GM12878 (cell line): ENCODE results near the gene DYNC1LI1. TPM values are rescaled to one million over a fixed set of nuclear protein-coding genes. Genes with fewer than 3 reads are reported as not detected.

ENCODE experiments used
- ATAC-seq: fragments of 200-7000 bp; cut with Tn5 transposase; 3 replicates; pipeline ENCODE4 v1.9.1; 2020; ENCODE audit warnings: mild to moderate bottlenecking, moderate library complexity
- BruUV-seq: library from RNA; stranded (reverse); fragments of 400-500 nt; replicated peaks from 2 replicates; lab custom pipeline; 2021; lab: Mats Ljungman, UMichigan
- CTCF ChIA-PET: fragments of 300-600 bp; sonication (Branson Sonifier 250); formaldehyde crosslinking; extraction: SDS; loops from one replicate; lab custom pipeline; 2021; ENCODE audit warnings: inconsistent platforms; lab: Yijun Ruan, JAX
- POLR2A ChIA-PET: fragments of 350-600 bp; formaldehyde crosslinking; extraction: SDS; loops from one replicate; lab custom pipeline; 2021; ENCODE audit warnings: inconsistent platforms; lab: Charles Lee
- RAD21 ChIA-PET: fragments of 300-600 bp; sonication (Branson Sonifier 250); formaldehyde crosslinking; loops from one replicate; lab custom pipeline; 2023; ENCODE audit warnings: antibody characterized with exemption; ENCODE audit not compliant: unreplicated experiment; lab: Charles Lee
- SMC1A ChIA-PET: fragments of 300-600 bp; sonication (Branson Sonifier 250); formaldehyde crosslinking; loops from one replicate; lab custom pipeline; 2023; ENCODE audit not compliant: unreplicated experiment, uncharacterized antibody; lab: Charles Lee
- DNase-seq: peaks from one replicate; pipeline ENCODE4 v3.0.0-alpha.2; 2011; ENCODE audit warnings: low read depth, low spot score
- FAIRE-seq: peaks from 3 replicates; lab custom pipeline; 2011; peaks lifted over from hg19 to GRCh38; lab: Jason Lieb, UNC
- H2AFZ ChIP-seq: 2 replicates; pipeline ENCODE4 v1.6.0; 2011; ENCODE audit warnings: low read depth, low read length, control low read depth; ENCODE audit not compliant: control insufficient read depth
- H3K27ac ChIP-seq: 2 replicates; pipeline ENCODE4 v1.5.1; 2011; ENCODE audit warnings: control low read depth; ENCODE audit not compliant: control insufficient read depth, insufficient read depth
- H3K27me3 ChIP-seq, 2 experiments: replicated peaks in 1 of 2; 2 replicates each; pipeline versions ENCODE4 v1.6.0 to v1.6.1; 2011; ENCODE audit warnings: low read length in 1 of 2; ENCODE audit not compliant: control insufficient read depth in 2 of 2, insufficient read depth in 2 of 2
- H3K36me3 ChIP-seq, 2 experiments: 2 replicates each; pipeline ENCODE4 v1.5.1; 2011; ENCODE audit warnings: low read length in 1 of 2; ENCODE audit not compliant: control insufficient read depth in 2 of 2, insufficient read depth in 2 of 2
- H3K4me1 ChIP-seq: 2 replicates; pipeline ENCODE4 v1.6.1; 2011; ENCODE audit warnings: mild to moderate bottlenecking, low read length, moderate library complexity, mixed read lengths; ENCODE audit not compliant: control insufficient read depth, insufficient read depth
- H3K4me2 ChIP-seq: 2 replicates; pipeline ENCODE4 v1.6.0; 2011; ENCODE audit warnings: control low read depth; ENCODE audit not compliant: control insufficient read depth, insufficient read depth
- H3K4me3 ChIP-seq: fragments of 200-600 bp; sonication (generic); 2 replicates; pipeline ENCODE4 v1.5.1; 2016
- H3K79me2 ChIP-seq: 2 replicates; pipeline ENCODE4 v1.6.0; 2011; ENCODE audit warnings: low read length; ENCODE audit not compliant: control insufficient read depth, insufficient read depth
- H3K9ac ChIP-seq: 2 replicates; pipeline ENCODE4 v1.8.0; 2011; ENCODE audit warnings: low read length, control low read depth, mixed read lengths; ENCODE audit not compliant: control insufficient read depth, insufficient read depth
- H3K9me3 ChIP-seq: replicated peaks from 3 replicates; pipeline ENCODE4 v1.5.1; 2011; ENCODE audit warnings: mild to moderate bottlenecking, low read length; ENCODE audit not compliant: control insufficient read depth, insufficient read depth
- H4K20me1 ChIP-seq: 2 replicates; pipeline ENCODE4 v1.6.0; 2011; ENCODE audit not compliant: control insufficient read depth, insufficient read depth
- ETV6 ChIP-seq, 2 experiments: fragments of 450-650 bp in 1 of 2; IDR thresholded peaks in 1 of 2; conservative IDR thresholded peaks in 1 of 2; 2 replicates each; pipeline ENCODE4 v1.6.1; 2014; ENCODE audit warnings: antibody characterized with exemption in 1 of 2, borderline replicate concordance in 1 of 2, low read depth in 1 of 2, mild to moderate bottlenecking in 1 of 2, moderate library complexity in 1 of 2
- HDGF ChIP-seq: fragments of 450-650 bp; IDR thresholded peaks from 2 replicates; pipeline ENCODE4 v1.6.1; 2016; ENCODE audit warnings: antibody characterized with exemption
- IKZF2 ChIP-seq, 2 experiments: fragments of 450-650 bp; IDR thresholded peaks; 2 replicates each; pipeline ENCODE4 v1.6.1; 2017; ENCODE audit warnings: mild to moderate bottlenecking in 2 of 2, moderate library complexity in 2 of 2
- JUNB ChIP-seq: IDR thresholded peaks from 2 replicates; pipeline ENCODE4 v1.6.1; 2016; ENCODE audit warnings: antibody characterized with exemption, mild to moderate bottlenecking
- MEF2A ChIP-seq: IDR thresholded peaks from 2 replicates; pipeline ENCODE4 v1.6.1; 2011; ENCODE audit warnings: low read depth, mild to moderate bottlenecking, low read length, moderate library complexity; ENCODE audit not compliant: insufficient read depth
- MYB ChIP-seq: fragments of 150-350 bp; IDR thresholded peaks from 2 replicates; pipeline ENCODE4 v1.6.1; 2014; ENCODE audit warnings: mild to moderate bottlenecking, low read depth, low read length, borderline replicate concordance
- NBN ChIP-seq: fragments of 450-650 bp; IDR thresholded peaks from 2 replicates; pipeline ENCODE4 v1.6.1; 2016
- SMAD1 ChIP-seq: fragments of 450-650 bp; IDR thresholded peaks from 2 replicates; pipeline ENCODE4 v1.6.1; 2018; ENCODE audit warnings: mild to moderate bottlenecking, low read depth; ENCODE audit not compliant: partially characterized antibody
- SPI1 ChIP-seq: IDR thresholded peaks from 2 replicates; pipeline ENCODE4 v1.6.1; 2011; ENCODE audit warnings: low read depth, mild to moderate bottlenecking, low read length, moderate library complexity, borderline replicate concordance; ENCODE audit not compliant: insufficient read depth
- ZZZ3 ChIP-seq: IDR thresholded peaks from 2 replicates; pipeline ENCODE4 v1.6.1; 2011; ENCODE audit warnings: low read depth; ENCODE audit not compliant: control insufficient read depth, insufficient read length
- in situ Hi-C: fragments of 300-500 bp; cut with MboI; formaldehyde crosslinking; loops from 9 replicates; pipeline ENCODE4 v1.14.3; 2018; ENCODE audit warnings: mixed read lengths
- intact Hi-C: fragments of 100-400 bp; cut with micrococcal nuclease; formaldehyde crosslinking; loops from one replicate; pipeline ENCODE4 v1.14.2; 2022; ENCODE audit not compliant: unreplicated experiment
- polyA plus RNA-seq, 11 experiments: library from polyadenylated mRNA; depleted of rRNA in 4 of 11; unstranded in 6 of 11; stranded (reverse) in 5 of 11; fragments of >200 nt; fragmentation: Nextera tagmentation in 4 of 11; fragmentation: Illumina TruSeq in 1 of 11; extraction: Ambion mirVana in 4 of 11; extraction: Trizol in 1 of 11; gene quantifications; 1 replicate in 1 of 11; 2 replicates in 10 of 11; pipeline versions ENCODE4 v1.2.1 to v1.2.3, GENCODE V29; 2011 to 2016; ENCODE audit warnings: inconsistent platforms in 2 of 11, missing spikeins in 2 of 11, low read depth in 1 of 11
- total RNA-seq, 4 experiments: library from RNA; depleted of rRNA in 3 of 4; stranded (reverse); fragments of >200 nt in 3 of 4; fragmentation: Illumina TruSeq in 1 of 4; extraction: Trizol in 1 of 4; gene quantifications; 2 replicates each; pipeline versions ENCODE4 v1.2.1 to v1.2.3, GENCODE V29; 2013 to 2021
- TF ChIP-seq, protein P1 (sequence below): fragments of 450-650 bp; IDR thresholded peaks from 2 replicates; pipeline ENCODE4 v1.6.1; 2018; ENCODE audit warnings: mild to moderate bottlenecking, low read depth, moderate library complexity; ENCODE audit not compliant: partially characterized antibody
- TF ChIP-seq, protein P2 (sequence below): IDR thresholded peaks from 2 replicates; pipeline ENCODE4 v1.6.1; 2012; ENCODE audit warnings: low read depth, low read length, improper control_type of control experiment
- TF ChIP-seq, protein P3 (sequence below): fragments of 450-650 bp; IDR thresholded peaks from 2 replicates; pipeline ENCODE4 v1.6.1; 2016; ENCODE audit warnings: mild to moderate bottlenecking
- TF ChIP-seq, protein P4 (sequence below): fragments of 450-650 bp; IDR thresholded peaks from 2 replicates; pipeline ENCODE4 v1.6.1; 2016; ENCODE audit warnings: mild to moderate bottlenecking, moderate library complexity, borderline replicate concordance

DYNC1LI1 gene
- total and polyA plus RNA-seq, 10 of the 15 experiments (the other 5 are each of a cell fraction or from before 2014, with no cell fraction given) = 11.5 to 51.7 (median 32.0) TPM

DNA sequence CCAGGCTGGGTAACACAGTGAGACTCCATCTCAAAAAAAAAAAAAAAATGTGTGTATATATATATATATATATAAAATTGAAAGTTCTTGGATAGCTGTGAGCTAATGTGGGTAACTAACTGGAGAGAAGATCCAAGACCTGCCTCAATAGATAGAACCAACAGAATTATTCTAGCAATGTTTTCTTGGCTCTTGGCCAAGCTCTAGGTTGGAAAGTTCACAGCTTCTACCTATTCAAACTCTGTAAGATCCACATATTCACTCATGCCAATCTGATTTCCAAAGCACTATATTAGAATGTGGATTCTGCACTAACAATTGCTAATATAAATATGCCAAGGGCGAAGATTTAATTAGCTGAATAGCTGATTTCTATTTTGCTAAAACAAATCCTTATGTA is 38.2 kb downstream of the DYNC1LI1 start (continued):
- TF ChIP-seq MEF2A = no peak
- TF ChIP-seq, protein P1, sequence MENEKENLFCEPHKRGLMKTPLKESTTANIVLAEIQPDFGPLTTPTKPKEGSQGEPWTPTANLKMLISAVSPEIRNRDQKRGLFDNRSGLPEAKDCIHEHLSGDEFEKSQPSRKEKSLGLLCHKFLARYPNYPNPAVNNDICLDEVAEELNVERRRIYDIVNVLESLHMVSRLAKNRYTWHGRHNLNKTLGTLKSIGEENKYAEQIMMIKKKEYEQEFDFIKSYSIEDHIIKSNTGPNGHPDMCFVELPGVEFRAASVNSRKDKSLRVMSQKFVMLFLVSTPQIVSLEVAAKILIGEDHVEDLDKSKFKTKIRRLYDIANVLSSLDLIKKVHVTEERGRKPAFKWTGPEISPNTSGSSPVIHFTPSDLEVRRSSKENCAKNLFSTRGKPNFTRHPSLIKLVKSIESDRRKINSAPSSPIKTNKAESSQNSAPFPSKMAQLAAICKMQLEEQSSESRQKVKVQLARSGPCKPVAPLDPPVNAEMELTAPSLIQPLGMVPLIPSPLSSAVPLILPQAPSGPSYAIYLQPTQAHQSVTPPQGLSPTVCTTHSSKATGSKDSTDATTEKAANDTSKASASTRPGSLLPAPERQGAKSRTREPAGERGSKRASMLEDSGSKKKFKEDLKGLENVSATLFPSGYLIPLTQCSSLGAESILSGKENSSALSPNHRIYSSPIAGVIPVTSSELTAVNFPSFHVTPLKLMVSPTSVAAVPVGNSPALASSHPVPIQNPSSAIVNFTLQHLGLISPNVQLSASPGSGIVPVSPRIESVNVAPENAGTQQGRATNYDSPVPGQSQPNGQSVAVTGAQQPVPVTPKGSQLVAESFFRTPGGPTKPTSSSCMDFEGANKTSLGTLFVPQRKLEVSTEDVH = no peak
- TF ChIP-seq, protein P2, sequence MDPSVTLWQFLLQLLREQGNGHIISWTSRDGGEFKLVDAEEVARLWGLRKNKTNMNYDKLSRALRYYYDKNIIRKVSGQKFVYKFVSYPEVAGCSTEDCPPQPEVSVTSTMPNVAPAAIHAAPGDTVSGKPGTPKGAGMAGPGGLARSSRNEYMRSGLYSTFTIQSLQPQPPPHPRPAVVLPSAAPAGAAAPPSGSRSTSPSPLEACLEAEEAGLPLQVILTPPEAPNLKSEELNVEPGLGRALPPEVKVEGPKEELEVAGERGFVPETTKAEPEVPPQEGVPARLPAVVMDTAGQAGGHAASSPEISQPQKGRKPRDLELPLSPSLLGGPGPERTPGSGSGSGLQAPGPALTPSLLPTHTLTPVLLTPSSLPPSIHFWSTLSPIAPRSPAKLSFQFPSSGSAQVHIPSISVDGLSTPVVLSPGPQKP = no peak
- TF ChIP-seq NBN = no peak
- TF ChIP-seq SMAD1 = no peak
- TF ChIP-seq, protein P3, sequence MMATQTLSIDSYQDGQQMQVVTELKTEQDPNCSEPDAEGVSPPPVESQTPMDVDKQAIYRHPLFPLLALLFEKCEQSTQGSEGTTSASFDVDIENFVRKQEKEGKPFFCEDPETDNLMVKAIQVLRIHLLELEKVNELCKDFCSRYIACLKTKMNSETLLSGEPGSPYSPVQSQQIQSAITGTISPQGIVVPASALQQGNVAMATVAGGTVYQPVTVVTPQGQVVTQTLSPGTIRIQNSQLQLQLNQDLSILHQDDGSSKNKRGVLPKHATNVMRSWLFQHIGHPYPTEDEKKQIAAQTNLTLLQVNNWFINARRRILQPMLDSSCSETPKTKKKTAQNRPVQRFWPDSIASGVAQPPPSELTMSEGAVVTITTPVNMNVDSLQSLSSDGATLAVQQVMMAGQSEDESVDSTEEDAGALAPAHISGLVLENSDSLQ = no peak

DNA sequence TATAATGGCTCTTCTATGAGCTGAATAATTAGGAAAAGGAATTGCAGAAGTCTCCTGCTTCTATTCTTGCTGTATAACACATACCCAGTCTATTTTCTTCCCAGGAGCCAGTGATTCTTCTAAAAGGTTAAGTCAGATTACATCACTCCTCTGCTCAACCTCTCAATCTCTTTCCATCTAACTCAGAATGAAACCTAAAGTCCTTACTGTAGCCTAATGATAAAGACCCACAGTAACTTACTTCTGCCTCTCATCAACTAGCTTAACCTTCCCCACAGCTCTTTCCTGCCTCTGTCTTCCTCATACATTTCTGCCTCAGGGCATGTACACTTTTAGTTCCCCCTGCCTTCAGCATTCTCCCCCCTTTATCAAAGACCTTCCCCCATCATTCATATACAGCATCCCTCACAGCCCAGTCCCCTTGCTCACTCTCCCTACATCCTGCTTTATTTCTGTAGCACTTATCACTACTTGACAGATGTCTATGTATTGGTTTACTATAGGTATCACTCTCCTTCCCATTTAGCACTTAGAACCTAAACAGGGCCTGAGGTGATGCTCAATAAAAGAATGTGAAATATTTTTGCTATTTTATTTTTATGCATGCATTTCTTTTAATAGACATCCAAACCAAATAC is 39.5 kb downstream of the DYNC1LI1 start:
- ChIA-PET SMC1A (interaction anchor here (0.9 to 1.8 kb wide), 5 partner anchors 14 to 134 kb away, joined by 3 to 5 read pairs (median 3); no protein-coding TSS in a partner anchor), RAD21 (no interaction called here)
- FAIRE-seq = no peak
- H3K4me2 ChIP-seq = no peak overlapping the region
- H3K4me1 ChIP-seq = no peaks in the 10 kb centered on the region
- no peak overlapping the region for H3K4me3 ChIP-seq
- ATAC-seq = peak; percentile 70
- no peaks in the 10 kb centered on the region for H4K20me1 ChIP-seq
- TF ChIP-seq IKZF2 (IDR thresholded peaks at IDR 0.05) (no peak), JUNB (peak; percentile 23; the same call in 1 of the 2 replicates), ZZZ3 (no peak), ETV6 (conservative IDR thresholded peaks at IDR 0.05 in 1 of 2, IDR thresholded peaks at IDR 0.05 in 1 of 2; ENCODE audit: borderline replicate concordance in 1 of 2, low read depth in 1 of 2) (no peak), SPI1 (no peak), HDGF (0 out of 2 replicates have a peak, but pooled peaks have one; percentile 31), MYB (no peak)
- TF ChIP-seq, protein P4, sequence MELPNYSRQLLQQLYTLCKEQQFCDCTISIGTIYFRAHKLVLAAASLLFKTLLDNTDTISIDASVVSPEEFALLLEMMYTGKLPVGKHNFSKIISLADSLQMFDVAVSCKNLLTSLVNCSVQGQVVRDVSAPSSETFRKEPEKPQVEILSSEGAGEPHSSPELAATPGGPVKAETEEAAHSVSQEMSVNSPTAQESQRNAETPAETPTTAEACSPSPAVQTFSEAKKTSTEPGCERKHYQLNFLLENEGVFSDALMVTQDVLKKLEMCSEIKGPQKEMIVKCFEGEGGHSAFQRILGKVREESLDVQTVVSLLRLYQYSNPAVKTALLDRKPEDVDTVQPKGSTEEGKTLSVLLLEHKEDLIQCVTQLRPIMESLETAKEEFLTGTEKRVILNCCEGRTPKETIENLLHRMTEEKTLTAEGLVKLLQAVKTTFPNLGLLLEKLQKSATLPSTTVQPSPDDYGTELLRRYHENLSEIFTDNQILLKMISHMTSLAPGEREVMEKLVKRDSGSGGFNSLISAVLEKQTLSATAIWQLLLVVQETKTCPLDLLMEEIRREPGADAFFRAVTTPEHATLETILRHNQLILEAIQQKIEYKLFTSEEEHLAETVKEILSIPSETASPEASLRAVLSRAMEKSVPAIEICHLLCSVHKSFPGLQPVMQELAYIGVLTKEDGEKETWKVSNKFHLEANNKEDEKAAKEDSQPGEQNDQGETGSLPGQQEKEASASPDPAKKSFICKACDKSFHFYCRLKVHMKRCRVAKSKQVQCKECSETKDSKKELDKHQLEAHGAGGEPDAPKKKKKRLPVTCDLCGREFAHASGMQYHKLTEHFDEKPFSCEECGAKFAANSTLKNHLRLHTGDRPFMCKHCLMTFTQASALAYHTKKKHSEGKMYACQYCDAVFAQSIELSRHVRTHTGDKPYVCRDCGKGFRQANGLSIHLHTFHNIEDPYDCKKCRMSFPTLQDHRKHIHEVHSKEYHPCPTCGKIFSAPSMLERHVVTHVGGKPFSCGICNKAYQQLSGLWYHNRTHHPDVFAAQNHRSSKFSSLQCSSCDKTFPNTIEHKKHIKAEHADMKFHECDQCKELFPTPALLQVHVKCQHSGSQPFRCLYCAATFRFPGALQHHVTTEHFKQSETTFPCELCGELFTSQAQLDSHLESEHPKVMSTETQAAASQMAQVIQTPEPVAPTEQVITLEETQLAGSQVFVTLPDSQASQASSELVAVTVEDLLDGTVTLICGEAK = no peak
- TF ChIP-seq, all 136 proteins: peak for 2
- in situ Hi-C loops = no loop called here
- POLR2A ChIA-PET = no interaction called here
- no TSS peak for BruUV-seq
- intact Hi-C loops = no loop called here
- no peaks in the 10 kb centered on the region for H3K79me2 ChIP-seq
- no peak for DNase-seq
- H3K27ac ChIP-seq = no peak overlapping the region
- peaks cover 0 to 15% of the 10 kb centered on the region in 2 experiments; a peak in 2 of 4 replicates for H3K36me3 ChIP-seq
- CTCF ChIA-PET = interaction anchor here (0.5 to 1.2 kb wide), 2 partner anchors 21 to 960 kb away, joined by 4 to 5 read pairs; no protein-coding TSS in a partner anchor
- H3K9me3 ChIP-seq = no peaks in the 10 kb centered on the region
- H2AFZ ChIP-seq = no peak overlapping the region
- H3K9ac ChIP-seq = no peak overlapping the region
- H3K27me3 ChIP-seq = no peaks in the 10 kb centered on the region
